ENCODE data around the gene IMPA2.
"Not testable (repeated sequence)": the region's sequence is repeated elsewhere in the genome, so short reads cannot be mapped to it uniquely, and the experiment has no call there.

IMPA2 gene

GRCh38 chr18:12038082-12038638 lies 56.9 kb downstream of the IMPA2 start:
- DNase-seq (ENCODE audit: low spot score) = no peak
- no peak for TF ChIP-seq CTCF (IDR thresholded peaks at IDR 0.05; ENCODE audit: extremely low read depth, missing control alignments)

GRCh38 chr18:12038639-12039539 lies 57.6 kb downstream of the IMPA2 start:
- peak; percentile 99 for TF ChIP-seq CTCF (IDR thresholded peaks at IDR 0.05; ENCODE audit: extremely low read depth, missing control alignments)
- peak; percentile 90 for DNase-seq (ENCODE audit: low spot score)

GRCh38 chr18:12039540-12039930 lies 58.2 kb downstream of the IMPA2 start:
- not testable (repeated sequence) for DNase-seq (ENCODE audit: low spot score)

GRCh38 chr18:12041561-12041960 lies 60.3 kb downstream of the IMPA2 start:
- DNase-seq (ENCODE audit: low spot score) = no peak
- TF ChIP-seq CTCF (IDR thresholded peaks at IDR 0.05; ENCODE audit: extremely low read depth, missing control alignments) = no peak

- no peak for TF ChIP-seq CTCF (IDR thresholded peaks at IDR 0.05; ENCODE audit: extremely low read depth, missing control alignments)
- no peak for DNase-seq (ENCODE audit: low spot score)
These were observed 62.5 kb downstream of the IMPA2 start for GRCh38 chr18:12043811-12044210.

GRCh38 chr18:12044591-12044990 lies 63.3 kb downstream of the IMPA2 start:
- no peak for DNase-seq (ENCODE audit: low spot score)
- TF ChIP-seq CTCF (IDR thresholded peaks at IDR 0.05; ENCODE audit: extremely low read depth, missing control alignments) = no peak

- no peak for TF ChIP-seq CTCF (IDR thresholded peaks at IDR 0.05; ENCODE audit: extremely low read depth, missing control alignments)
- DNase-seq (ENCODE audit: low spot score) = no peak
These were observed 64.9 kb downstream of the IMPA2 start for GRCh38 chr18:12046046-12046750.

Measured in GM20000 (cell line).